ENCODE measurements around the gene PHYHD1. TPM values are rescaled to one million over a fixed set of nuclear protein-coding genes. Genes with fewer than 3 reads are reported as not detected.
A peak's percentile ranks its signal among the peaks of the same experiment; 100 is the strongest.

PHYHD1 gene
- total and polyA plus RNA-seq, 9 donors, result 23.9 to 47.6 (median 38.1) TPM

GRCh38 chr9:128899566-128900322 is 21.0 kb upstream of the PHYHD1 start:
- H3K4me1 ChIP-seq (ENCODE audit: control insufficient read depth, insufficient read depth, low read length), result peaks cover 17% of the 10 kb centered on the region
- H3K27ac ChIP-seq (ENCODE audit: low read length), result peak overlapping the region; percentile 13
- no peak for DNase-seq
- peaks cover 36% of the 10 kb centered on the region for H3K36me3 ChIP-seq (ENCODE audit: control insufficient read depth, insufficient read depth, low read length)
- H3K27me3 ChIP-seq (ENCODE audit: control insufficient read depth, insufficient read depth, low read length), result no peaks in the 10 kb centered on the region
- H3K9me3 ChIP-seq (replicated peaks; ENCODE audit: control insufficient read depth, low read depth, low read length), result no peaks in the 10 kb centered on the region
- WGBS (ENCODE audit: insufficient coverage), result 83% methylated on average over 3 of the region's 8 CpGs
- no peak overlapping the region for H3K4me3 ChIP-seq (ENCODE audit: low read length)

GRCh38 chr9:128901379-128901778 is 19.4 kb upstream of the PHYHD1 start:
- Histone ChIP-seq H3K4me3 (ENCODE audit: low read length) (no peak overlapping the region), H3K27ac (ENCODE audit: low read length) (no peak overlapping the region), H3K9me3 (replicated peaks; ENCODE audit: control insufficient read depth, low read depth, low read length) (no peaks in the 10 kb centered on the region), H3K36me3 (ENCODE audit: control insufficient read depth, insufficient read depth, low read length) (peaks cover 36% of the 10 kb centered on the region), H3K4me1 (ENCODE audit: control insufficient read depth, insufficient read depth, low read length) (peaks cover 17% of the 10 kb centered on the region), H3K27me3 (ENCODE audit: control insufficient read depth, insufficient read depth, low read length) (no peaks in the 10 kb centered on the region)
- WGBS (ENCODE audit: insufficient coverage), result 100% methylated on average over 3 of the region's 7 CpGs
- no peak for DNase-seq

GRCh38 chr9:128901822-128902221 is 19.0 kb upstream of the PHYHD1 start:
- H3K27ac ChIP-seq (ENCODE audit: low read length), result no peak overlapping the region
- no peak overlapping the region for H3K4me3 ChIP-seq (ENCODE audit: low read length)
- H3K36me3 ChIP-seq (ENCODE audit: control insufficient read depth, insufficient read depth, low read length), result peaks cover 34% of the 10 kb centered on the region
- H3K27me3 ChIP-seq (ENCODE audit: control insufficient read depth, insufficient read depth, low read length), result no peaks in the 10 kb centered on the region
- 89% methylated on average over 4 of the region's 5 CpGs for WGBS (ENCODE audit: insufficient coverage)
- peaks cover 17% of the 10 kb centered on the region for H3K4me1 ChIP-seq (ENCODE audit: control insufficient read depth, insufficient read depth, low read length)
- no peak for DNase-seq
- H3K9me3 ChIP-seq (replicated peaks; ENCODE audit: control insufficient read depth, low read depth, low read length), result no peaks in the 10 kb centered on the region

- Histone ChIP-seq H3K27me3 (ENCODE audit: control insufficient read depth, insufficient read depth, low read length) (no peaks in the 10 kb centered on the region), H3K4me3 (ENCODE audit: low read length) (no peak overlapping the region), H3K4me1 (ENCODE audit: control insufficient read depth, insufficient read depth, low read length) (peaks cover 17% of the 10 kb centered on the region), H3K9me3 (replicated peaks; ENCODE audit: control insufficient read depth, low read depth, low read length) (no peaks in the 10 kb centered on the region), H3K27ac (ENCODE audit: low read length) (no peak overlapping the region), H3K36me3 (ENCODE audit: control insufficient read depth, insufficient read depth, low read length) (peaks cover 35% of the 10 kb centered on the region)
- WGBS (ENCODE audit: insufficient coverage), result 82% methylated on average over 19 of the region's 23 CpGs
- no peak for DNase-seq
Observed at GRCh38 chr9:128902351-128903078, 18.3 kb upstream of the PHYHD1 start.

- no CpG with 5 or more reads among the region's 2 CpGs for WGBS (ENCODE audit: insufficient coverage)
- H3K27me3 ChIP-seq (ENCODE audit: control insufficient read depth, insufficient read depth, low read length), result no peaks in the 10 kb centered on the region
- H3K4me3 ChIP-seq (ENCODE audit: low read length), result no peak overlapping the region
- no peak overlapping the region for H3K27ac ChIP-seq (ENCODE audit: low read length)
- H3K36me3 ChIP-seq (ENCODE audit: control insufficient read depth, insufficient read depth, low read length), result peaks cover 39% of the 10 kb centered on the region
- no peaks in the 10 kb centered on the region for H3K9me3 ChIP-seq (replicated peaks; ENCODE audit: control insufficient read depth, low read depth, low read length)
- no peak for DNase-seq
- H3K4me1 ChIP-seq (ENCODE audit: control insufficient read depth, insufficient read depth, low read length), result peaks cover 17% of the 10 kb centered on the region
Observed at GRCh38 chr9:128903079-128903461, 17.7 kb upstream of the PHYHD1 start.

- H3K4me1 ChIP-seq (ENCODE audit: control insufficient read depth, insufficient read depth, low read length), result peaks cover 17% of the 10 kb centered on the region
- 92% methylated on average over 2 of the region's 10 CpGs for WGBS (ENCODE audit: insufficient coverage)
- no peak overlapping the region for H3K27ac ChIP-seq (ENCODE audit: low read length)
- no peak overlapping the region for H3K4me3 ChIP-seq (ENCODE audit: low read length)
- H3K27me3 ChIP-seq (ENCODE audit: control insufficient read depth, insufficient read depth, low read length), result no peaks in the 10 kb centered on the region
- DNase-seq, result no peak
- H3K36me3 ChIP-seq (ENCODE audit: control insufficient read depth, insufficient read depth, low read length), result peaks cover 39% of the 10 kb centered on the region
- no peaks in the 10 kb centered on the region for H3K9me3 ChIP-seq (replicated peaks; ENCODE audit: control insufficient read depth, low read depth, low read length)
Observed at GRCh38 chr9:128903871-128904620, 16.7 kb upstream of the PHYHD1 start.

- H3K4me3 ChIP-seq (ENCODE audit: low read length), result no peak overlapping the region
- WGBS (ENCODE audit: insufficient coverage), result 100% methylated on average over 1 of the region's 7 CpGs
- H3K4me1 ChIP-seq (ENCODE audit: control insufficient read depth, insufficient read depth, low read length), result peaks cover 28% of the 10 kb centered on the region
- H3K27me3 ChIP-seq (ENCODE audit: control insufficient read depth, insufficient read depth, low read length), result no peaks in the 10 kb centered on the region
- no peak for DNase-seq
- no peaks in the 10 kb centered on the region for H3K9me3 ChIP-seq (replicated peaks; ENCODE audit: control insufficient read depth, low read depth, low read length)
- no peak overlapping the region for H3K27ac ChIP-seq (ENCODE audit: low read length)
- H3K36me3 ChIP-seq (ENCODE audit: control insufficient read depth, insufficient read depth, low read length), result peaks cover 42% of the 10 kb centered on the region
Observed at GRCh38 chr9:128905964-128906363, 14.8 kb upstream of the PHYHD1 start.

- no peak for DNase-seq
- Histone ChIP-seq H3K4me3 (ENCODE audit: low read length) (no peak overlapping the region), H3K4me1 (ENCODE audit: control insufficient read depth, insufficient read depth, low read length) (peaks cover 36% of the 10 kb centered on the region), H3K27me3 (ENCODE audit: control insufficient read depth, insufficient read depth, low read length) (no peaks in the 10 kb centered on the region), H3K9me3 (replicated peaks; ENCODE audit: control insufficient read depth, low read depth, low read length) (no peaks in the 10 kb centered on the region), H3K36me3 (ENCODE audit: control insufficient read depth, insufficient read depth, low read length) (peaks cover 42% of the 10 kb centered on the region), H3K27ac (ENCODE audit: low read length) (no peak overlapping the region)
- 67% methylated on average over 1 of the region's 2 CpGs for WGBS (ENCODE audit: insufficient coverage)
Observed at GRCh38 chr9:128906741-128907140, 14.0 kb upstream of the PHYHD1 start.

GRCh38 chr9:128908372-128908771 is 12.4 kb upstream of the PHYHD1 start:
- no peaks in the 10 kb centered on the region for H3K27me3 ChIP-seq (ENCODE audit: control insufficient read depth, insufficient read depth, low read length)
- no peaks in the 10 kb centered on the region for H3K9me3 ChIP-seq (replicated peaks; ENCODE audit: control insufficient read depth, low read depth, low read length)
- no peak overlapping the region for H3K4me3 ChIP-seq (ENCODE audit: low read length)
- peaks cover 40% of the 10 kb centered on the region for H3K36me3 ChIP-seq (ENCODE audit: control insufficient read depth, insufficient read depth, low read length)
- peaks cover 39% of the 10 kb centered on the region for H3K4me1 ChIP-seq (ENCODE audit: control insufficient read depth, insufficient read depth, low read length)
- no peak for DNase-seq
- 98% methylated on average over 19 of the region's 24 CpGs for WGBS (ENCODE audit: insufficient coverage)
- H3K27ac ChIP-seq (ENCODE audit: low read length), result no peak overlapping the region

- WGBS (ENCODE audit: insufficient coverage), result 83% methylated on average over 1 of the region's 4 CpGs
- H3K36me3 ChIP-seq (ENCODE audit: control insufficient read depth, insufficient read depth, low read length), result peaks cover 50% of the 10 kb centered on the region
- H3K27ac ChIP-seq (ENCODE audit: low read length), result no peak overlapping the region
- no peaks in the 10 kb centered on the region for H3K27me3 ChIP-seq (ENCODE audit: control insufficient read depth, insufficient read depth, low read length)
- peaks cover 43% of the 10 kb centered on the region for H3K4me1 ChIP-seq (ENCODE audit: control insufficient read depth, insufficient read depth, low read length)
- H3K4me3 ChIP-seq (ENCODE audit: low read length), result no peak overlapping the region
- H3K9me3 ChIP-seq (replicated peaks; ENCODE audit: control insufficient read depth, low read depth, low read length), result no peaks in the 10 kb centered on the region
- no peak for DNase-seq
Observed at GRCh38 chr9:128909859-128910258, 10.9 kb upstream of the PHYHD1 start.

Measured in muscle of leg (tissue), 11 donors.